Embryonic facial prominence (tissue), 1 donor: ENCODE data around the gene PSEN2.
A peak's percentile ranks its signal among the peaks of the same experiment; 100 is the strongest.

Experiments used
- DNase-seq: peaks from one replicate; pipeline ENCODE4 v3.0.0-alpha.2; 2016; ENCODE audit errors: extremely low spot score

Gene PSEN2

GRCh38 chr1:226886122-226886901 is 15.9 kb downstream of the PSEN2 start:
- DNase-seq, result no peak

DNA sequence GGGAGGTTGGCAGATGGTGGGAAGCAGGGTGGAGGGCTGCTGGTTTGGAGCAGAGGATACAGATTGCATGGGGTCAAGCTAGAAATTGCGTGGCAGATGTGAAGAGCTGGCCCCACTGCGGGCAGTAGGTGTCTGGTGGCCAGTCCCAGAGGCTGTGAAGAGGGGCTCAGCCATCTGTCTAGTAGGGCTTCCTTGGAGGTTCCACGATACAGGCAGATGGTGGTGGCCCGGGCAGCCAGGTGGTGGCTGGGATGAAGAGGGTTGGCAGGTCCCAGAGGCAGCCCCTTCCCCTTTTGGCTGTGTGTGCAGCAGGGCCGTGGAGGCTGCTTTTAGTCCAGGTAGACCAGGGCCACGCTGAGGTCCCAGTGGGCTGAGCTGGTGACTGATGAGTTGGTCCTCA is 16.6 kb downstream of the PSEN2 start:
- DNase-seq, result no peak

DNA sequence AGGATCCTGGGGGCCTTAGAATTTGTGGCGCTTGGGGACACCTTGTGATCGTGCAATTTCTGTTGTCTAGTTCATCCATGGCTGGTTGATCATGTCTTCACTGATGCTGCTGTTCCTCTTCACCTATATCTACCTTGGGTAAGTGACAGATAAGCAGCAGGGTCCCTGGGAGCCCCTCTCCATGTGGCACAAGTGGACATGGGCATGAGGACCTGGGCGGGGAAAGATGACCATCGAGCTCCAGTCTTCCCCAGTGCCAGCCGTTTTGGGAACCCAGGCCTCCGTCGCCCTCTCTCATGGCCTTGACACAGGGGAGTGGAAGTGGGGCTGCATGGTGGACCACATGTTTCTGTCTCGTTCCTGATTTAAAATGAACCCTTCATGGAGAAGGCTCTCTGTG is 17.6 kb downstream of the PSEN2 start:
- DNase-seq, result no peak

GRCh38 chr1:226888816-226889215 is 18.4 kb downstream of the PSEN2 start:
- no peak for DNase-seq

DNA sequence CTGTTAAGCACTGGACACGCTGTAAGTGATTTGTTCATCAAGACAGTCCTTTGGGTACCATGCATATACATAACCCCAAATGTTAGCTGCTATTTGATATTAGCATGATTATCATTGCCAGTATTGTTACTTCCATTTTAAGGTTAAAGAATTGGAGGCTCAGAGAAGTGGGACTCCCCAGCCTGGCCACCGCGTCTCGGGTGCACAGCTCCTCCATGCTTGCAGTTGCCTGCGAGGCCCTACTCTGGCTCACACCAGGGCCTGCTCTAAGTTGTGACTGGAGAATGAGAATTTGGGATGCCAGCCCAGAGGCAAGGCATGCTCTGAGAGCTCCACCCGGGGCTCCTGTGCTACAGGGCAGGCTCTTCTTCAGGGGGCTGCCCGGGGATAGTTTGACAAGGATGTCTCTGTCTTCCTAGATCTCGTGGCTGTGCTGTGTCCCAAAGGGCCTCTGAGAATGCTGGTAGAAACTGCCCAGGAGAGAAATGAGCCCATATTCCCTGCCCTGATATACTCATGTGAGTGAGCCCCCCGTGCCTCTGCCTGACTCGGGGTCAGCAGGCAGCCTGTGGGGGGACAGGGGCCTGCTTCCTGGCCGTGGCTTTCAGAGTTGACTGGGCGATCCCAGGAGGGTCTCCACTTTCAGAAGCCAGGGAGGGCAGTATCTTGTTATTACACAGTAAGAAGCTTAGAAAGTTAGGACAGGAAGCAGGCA is 19.4 kb downstream of the PSEN2 start:
- DNase-seq, result no peak

DNA sequence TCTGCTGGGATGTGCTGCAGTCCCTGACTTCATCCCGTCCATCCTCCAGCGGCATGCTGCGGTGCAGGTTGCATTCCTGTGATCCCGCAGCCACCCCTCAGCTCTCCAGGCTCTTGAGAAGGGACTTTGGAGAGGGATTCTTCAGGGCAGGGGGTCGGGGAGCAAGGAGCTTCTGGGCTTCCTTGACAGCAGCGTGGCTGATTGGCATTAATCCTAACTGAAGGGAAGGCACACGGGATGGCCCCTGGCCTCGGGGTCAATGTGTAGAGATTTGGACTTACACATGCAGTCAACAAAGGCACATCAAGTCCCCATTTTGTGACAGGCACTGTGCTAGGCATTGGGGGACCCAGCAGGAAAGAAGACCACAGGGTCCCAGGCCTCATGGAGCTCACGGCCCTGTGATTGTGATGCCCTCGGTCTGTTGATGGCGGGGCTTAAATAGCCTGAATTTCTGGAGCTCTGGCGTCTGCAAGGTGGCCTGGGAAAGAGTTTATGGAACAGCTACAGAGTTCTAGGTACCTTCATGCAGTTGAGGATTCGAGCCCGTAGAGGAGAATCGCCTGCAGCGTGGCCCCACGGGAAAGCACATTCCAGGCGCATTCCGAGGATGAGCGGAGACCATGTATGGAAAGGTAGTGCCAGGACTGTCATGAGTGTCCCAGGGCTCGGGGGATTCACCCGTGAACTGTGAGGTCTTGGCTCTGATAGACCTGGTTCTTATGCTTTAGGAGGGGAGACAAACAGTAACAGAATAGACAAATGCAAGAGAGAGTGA is 20.1 kb downstream of the PSEN2 start:
- no peak for DNase-seq

DNA sequence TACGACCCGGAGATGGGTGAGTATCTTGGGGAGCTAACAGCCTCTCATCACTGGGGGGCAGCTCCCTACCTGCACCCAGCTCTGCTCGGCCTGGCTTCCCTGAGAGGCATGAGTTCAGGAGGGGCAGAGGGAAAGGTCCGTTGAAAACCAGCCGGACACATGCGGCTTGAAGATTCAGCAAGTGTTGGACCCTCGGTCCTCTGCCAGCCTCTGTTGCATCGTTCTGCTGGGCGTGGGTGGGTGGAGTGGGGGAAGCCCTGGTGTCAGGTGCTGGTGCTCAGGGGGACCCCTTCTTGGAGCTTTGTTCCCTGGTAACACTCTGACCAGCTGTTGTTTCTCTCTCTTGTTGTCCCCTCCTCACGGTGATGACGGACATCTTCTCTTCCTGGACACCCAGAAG is 20.9 kb downstream of the PSEN2 start:
- DNase-seq, result no peak

GRCh38 chr1:226891846-226892523 is 21.6 kb downstream of the PSEN2 start:
- DNase-seq, result no peak

DNA sequence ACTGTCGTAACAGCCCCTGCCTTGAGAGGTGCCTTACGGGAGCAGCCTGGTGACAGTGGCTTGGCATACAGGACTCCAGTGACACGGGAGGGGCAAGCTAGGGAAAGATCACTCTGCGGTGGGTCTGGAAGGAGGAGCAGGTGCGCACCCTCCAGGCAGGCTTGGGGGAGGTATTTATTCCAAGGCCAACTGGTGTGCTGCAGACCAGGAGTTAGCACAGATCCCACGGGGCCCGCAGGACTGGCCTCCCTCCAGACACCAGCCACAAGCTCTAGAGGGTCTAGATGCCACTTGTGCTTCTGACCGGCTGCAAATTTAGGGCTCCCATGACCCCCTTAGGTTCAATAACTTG is 22.1 kb downstream of the PSEN2 start:
- DNase-seq, result no peak

DNA sequence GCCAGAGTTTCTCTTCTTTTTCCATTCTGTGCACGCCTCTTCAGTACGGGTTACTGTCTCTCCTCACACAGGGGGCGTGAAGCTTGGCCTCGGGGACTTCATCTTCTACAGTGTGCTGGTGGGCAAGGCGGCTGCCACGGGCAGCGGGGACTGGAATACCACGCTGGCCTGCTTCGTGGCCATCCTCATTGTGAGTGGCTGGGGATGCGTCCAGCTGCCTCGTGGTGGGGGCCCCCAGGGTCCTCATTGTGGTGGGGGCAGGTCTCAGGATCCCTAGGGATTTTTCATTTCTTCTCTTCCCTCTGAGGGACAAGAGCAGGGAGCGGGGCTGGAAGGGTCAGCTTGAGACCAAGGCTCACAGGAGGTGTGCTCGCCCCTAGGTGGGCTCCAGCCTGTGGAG is 23.5 kb downstream of the PSEN2 start:
- DNase-seq, result no peak

- DNase-seq, result no peak
Measured at GRCh38 chr1:226894826-226895225, 24.4 kb downstream of the PSEN2 start.

GRCh38 chr1:226895644-226896043 is 25.2 kb downstream of the PSEN2 start:
- no peak for DNase-seq

- no peak for DNase-seq
Measured at GRCh38 chr1:226898246-226898645, 27.8 kb downstream of the PSEN2 start.

GRCh38 chr1:226901421-226901820 is 31.0 kb downstream of the PSEN2 start:
- DNase-seq, result no peak

DNA sequence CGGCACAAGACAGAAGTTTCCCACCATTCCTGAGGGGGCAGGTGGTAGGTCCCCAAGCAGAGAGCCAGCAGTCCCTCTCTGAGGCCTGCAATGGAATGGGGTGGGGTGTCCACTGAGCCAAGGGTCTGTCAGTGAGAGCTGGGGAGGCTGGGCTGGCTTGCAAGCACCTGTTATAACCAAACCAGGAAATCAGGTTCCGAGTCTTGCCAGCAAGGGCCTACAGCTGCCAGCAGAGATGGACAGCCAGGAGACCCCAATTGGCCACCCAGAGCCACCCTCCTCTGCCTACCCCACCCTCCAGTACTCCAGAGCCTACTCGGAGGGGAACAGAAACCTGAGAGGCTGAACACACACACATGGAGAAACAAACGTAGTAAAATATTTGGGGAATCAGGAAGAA is 32.2 kb downstream of the PSEN2 start:
- DNase-seq, result no peak

GRCh38 chr1:226903819-226904716 is 33.7 kb downstream of the PSEN2 start:
- peak; percentile 43 for DNase-seq

- DNase-seq, result no peak
Measured at GRCh38 chr1:226904772-226905171, 34.4 kb downstream of the PSEN2 start.

GRCh38 chr1:226908419-226908818 is 38.0 kb downstream of the PSEN2 start:
- no peak for DNase-seq

- no peak for DNase-seq
Measured at GRCh38 chr1:226908913-226909312, 38.5 kb downstream of the PSEN2 start.

GRCh38 chr1:226912587-226913176 is 42.3 kb downstream of the PSEN2 start:
- no peak for DNase-seq

DNA sequence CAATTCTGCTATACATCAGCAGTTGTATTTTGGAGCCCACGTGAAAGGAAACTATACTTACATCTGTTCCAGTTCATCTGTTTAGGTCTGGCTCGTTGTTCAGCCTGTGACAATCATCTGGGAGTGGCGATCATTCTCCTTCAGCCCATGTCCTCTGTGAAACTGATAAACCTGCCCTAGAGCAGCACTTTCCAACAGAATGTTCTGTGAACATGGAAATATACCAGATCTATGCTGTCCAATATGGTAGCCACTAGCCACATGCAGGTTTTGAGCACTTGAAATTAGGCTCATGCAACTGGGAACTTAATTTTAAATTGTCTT is 45.2 kb downstream of the PSEN2 start:
- DNase-seq, result no peak
